ENCODE measurements around the gene TEAD2.
A peak's percentile ranks its signal among the peaks of the same experiment; 100 is the strongest.

The TEAD2 gene

DNA sequence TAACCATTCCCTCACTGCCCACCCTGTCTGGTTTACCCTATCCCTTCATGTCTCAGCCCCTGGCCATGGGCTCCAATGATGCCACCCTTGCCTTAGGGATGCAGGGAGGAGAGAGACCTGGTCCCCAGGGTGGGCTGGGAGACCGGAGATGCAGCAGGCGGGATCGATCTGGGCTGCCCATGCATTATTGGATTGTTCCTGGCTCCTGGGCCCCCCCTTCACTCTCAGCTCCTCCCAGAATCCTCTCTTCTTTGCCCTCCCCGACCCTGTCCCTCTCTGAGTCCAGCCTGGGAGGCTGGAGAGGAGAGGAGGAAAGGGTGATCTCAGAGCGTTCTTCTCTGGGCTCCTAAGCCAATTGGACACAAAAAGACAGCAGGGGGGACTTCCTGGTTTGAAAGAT is 31.7 kb upstream of the TEAD2 start:
- Histone ChIP-seq H3K4me1 (ENCODE audit: control extremely low read depth in 1 of 4, control insufficient read depth in 4 of 4, insufficient read depth in 4 of 4, low read length in 3 of 4) (peaks cover 0 to 10% (median 7%) of the 10 kb centered on the region in 4 experiments), H3K36me3 (ENCODE audit: control insufficient read depth in 4 of 4, insufficient read depth in 4 of 4, low read length in 3 of 4) (no peaks in the 10 kb centered on the region), H3K9me3 (ENCODE audit: control extremely low read depth in 1 of 5, control insufficient read depth in 4 of 5, insufficient read depth in 2 of 5, low read depth in 1 of 5, low read length in 4 of 5) (no peaks in the 10 kb centered on the region), H3K4me3 (ENCODE audit: control insufficient read depth in 1 of 7, extremely low read depth in 1 of 7, insufficient read depth in 4 of 7, low read depth in 2 of 7, low read length in 6 of 7) (no peak overlapping the region), H3K27me3 (replicated peaks in 2 of 5; ENCODE audit: control insufficient read depth in 4 of 5, insufficient read depth in 5 of 5, low read length in 4 of 5) (peaks cover 0 to 4% (median 0%) of the 10 kb centered on the region in 5 experiments), H3K27ac (ENCODE audit: insufficient read depth in 1 of 2, low read depth in 1 of 2, low read length in 2 of 2, poor library complexity in 1 of 2, severe bottlenecking in 2 of 2) (no peak overlapping the region)
- POLR2A ChIA-PET, result no interaction called here
- no peak for DNase-seq
- no CpG with 5 or more reads among the region's 5 CpGs for WGBS (ENCODE audit: insufficient coverage)
- CTCF ChIA-PET, result interaction anchor here (0.7 to 3.6 kb wide), 6 partner anchors 10 to 79 kb away, joined by 3 to 23 read pairs (median 8); partner anchors contain the start of gene FLT3LG

GRCh38 chr19:49391581-49392399 is 29.6 kb upstream of the TEAD2 start:
- POLR2A ChIA-PET, result interaction anchor here (0.6 kb wide), 1 partner anchor 82 kb away, joined by 4 read pairs; the partner anchor contains the start of gene FLT3LG
- Histone ChIP-seq H3K27ac (ENCODE audit: insufficient read depth in 1 of 2, low read depth in 1 of 2, low read length in 2 of 2, poor library complexity in 1 of 2, severe bottlenecking in 2 of 2) (no peak overlapping the region), H3K9me3 (ENCODE audit: control extremely low read depth in 1 of 5, control insufficient read depth in 4 of 5, insufficient read depth in 2 of 5, low read depth in 1 of 5, low read length in 4 of 5) (no peaks in the 10 kb centered on the region), H3K27me3 (replicated peaks in 2 of 5; ENCODE audit: control insufficient read depth in 4 of 5, insufficient read depth in 5 of 5, low read length in 4 of 5) (peaks cover 0 to 4% (median 0%) of the 10 kb centered on the region in 5 experiments), H3K36me3 (ENCODE audit: control insufficient read depth in 4 of 4, insufficient read depth in 4 of 4, low read length in 3 of 4) (no peaks in the 10 kb centered on the region), H3K4me3 (ENCODE audit: control insufficient read depth in 1 of 7, extremely low read depth in 1 of 7, insufficient read depth in 4 of 7, low read depth in 2 of 7, low read length in 6 of 7) (peak overlapping the region in 1 of 7 experiments; percentile 7), H3K4me1 (ENCODE audit: control extremely low read depth in 1 of 4, control insufficient read depth in 4 of 4, insufficient read depth in 4 of 4, low read length in 3 of 4) (peaks cover 0 to 10% (median 4%) of the 10 kb centered on the region in 4 experiments)
- CTCF ChIA-PET, result interaction anchor here (0.6 to 3.8 kb wide), 20 partner anchors 11 to 290 kb away, joined by 3 to 23 read pairs (median 4); partner anchors contain the start of genes ALDH16A1, FLT3LG and GFY
- DNase-seq, result peak; percentile 74 to 82 (median 78)
- 34% methylated on average over 11 of the region's 14 CpGs for WGBS (ENCODE audit: insufficient coverage)

DNA sequence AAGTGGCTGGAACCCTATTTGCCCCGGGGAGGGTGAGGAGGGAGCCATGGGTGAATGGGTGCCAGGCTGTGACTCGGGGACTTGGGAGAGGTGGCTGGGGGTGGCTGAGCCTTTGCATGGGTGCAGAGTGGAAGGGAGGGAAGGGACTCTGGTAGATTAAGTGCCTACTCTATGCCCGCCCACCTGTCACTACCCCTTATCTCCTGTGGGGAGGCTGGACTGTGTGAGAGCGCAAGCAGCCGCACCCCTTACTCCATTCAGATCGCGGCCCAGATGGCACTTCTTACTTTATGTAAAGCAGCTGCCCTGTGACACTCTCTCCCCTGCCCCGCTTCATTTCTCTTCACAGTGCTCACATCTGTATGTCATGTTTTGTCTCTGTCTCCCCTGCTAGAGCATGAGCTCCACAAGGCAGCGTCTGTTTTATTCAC is 28.7 kb upstream of the TEAD2 start:
- Histone ChIP-seq H3K27ac (ENCODE audit: insufficient read depth in 1 of 2, low read depth in 1 of 2, low read length in 2 of 2, poor library complexity in 1 of 2, severe bottlenecking in 2 of 2) (no peak overlapping the region), H3K36me3 (ENCODE audit: control insufficient read depth in 4 of 4, insufficient read depth in 4 of 4, low read length in 3 of 4) (no peaks in the 10 kb centered on the region), H3K27me3 (replicated peaks in 2 of 5; ENCODE audit: control insufficient read depth in 4 of 5, insufficient read depth in 5 of 5, low read length in 4 of 5) (peaks cover 0 to 4% (median 0%) of the 10 kb centered on the region in 5 experiments), H3K4me3 (ENCODE audit: control insufficient read depth in 1 of 7, extremely low read depth in 1 of 7, insufficient read depth in 4 of 7, low read depth in 2 of 7, low read length in 6 of 7) (no peak overlapping the region), H3K4me1 (ENCODE audit: control extremely low read depth in 1 of 4, control insufficient read depth in 4 of 4, insufficient read depth in 4 of 4, low read length in 3 of 4) (peaks cover 0 to 10% (median 4%) of the 10 kb centered on the region in 4 experiments), H3K9me3 (ENCODE audit: control extremely low read depth in 1 of 5, control insufficient read depth in 4 of 5, insufficient read depth in 2 of 5, low read depth in 1 of 5, low read length in 4 of 5) (no peaks in the 10 kb centered on the region)
- peak in 1 of 3 donors; percentile 23 for DNase-seq
- POLR2A ChIA-PET, result no interaction called here
- CTCF ChIA-PET, result interaction anchor here (0.7 to 3.8 kb wide), 17 partner anchors 9 to 88 kb away, joined by 3 to 23 read pairs (median 4); partner anchors contain the start of genes ALDH16A1, FLT3LG and GFY
- 83% methylated on average over 4 of the region's 9 CpGs for WGBS (ENCODE audit: insufficient coverage)

DNA sequence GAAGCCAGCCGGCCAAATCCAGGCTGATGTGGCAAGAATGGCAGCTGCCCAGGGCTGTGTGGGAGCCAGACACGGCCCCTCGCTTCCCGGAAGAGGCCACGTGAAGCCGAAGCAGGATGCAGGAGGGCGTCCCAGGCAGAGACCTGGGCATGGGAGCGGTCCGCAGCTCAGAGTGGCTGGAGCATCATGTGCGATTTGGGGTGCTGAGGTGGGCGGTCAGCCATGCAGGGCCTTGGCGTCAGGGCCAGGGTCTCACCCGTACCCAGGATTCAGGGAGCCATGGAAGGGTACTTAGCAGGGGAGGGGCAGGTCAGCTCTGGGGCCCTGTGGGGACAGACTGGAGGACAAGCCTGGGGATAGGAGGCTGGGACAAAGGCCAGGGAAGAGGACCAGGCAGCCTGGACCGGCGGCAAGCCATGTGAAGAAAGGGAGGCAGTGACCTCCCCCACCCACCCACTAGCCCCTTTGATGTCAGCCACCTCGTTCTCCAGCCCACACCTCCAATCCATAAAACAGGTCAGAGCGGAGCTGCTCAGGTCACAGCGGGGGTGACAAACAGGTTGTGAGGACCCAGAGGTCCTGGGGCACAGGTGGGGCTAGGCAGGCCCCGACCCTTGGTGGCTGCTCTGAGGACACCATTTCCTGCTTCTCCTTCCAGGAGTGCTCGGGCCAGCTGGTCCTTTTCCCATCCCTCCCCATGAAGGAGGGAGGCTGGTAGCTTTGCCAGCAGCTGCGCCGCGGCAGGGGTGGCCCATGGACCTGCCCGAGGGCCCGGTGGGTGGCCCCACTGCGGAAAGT is 28.1 kb upstream of the TEAD2 start:
- no peak overlapping the region for H3K27ac ChIP-seq (ENCODE audit: insufficient read depth in 1 of 2, low read depth in 1 of 2, low read length in 2 of 2, poor library complexity in 1 of 2, severe bottlenecking in 2 of 2)
- no peaks in the 10 kb centered on the region for H3K36me3 ChIP-seq (ENCODE audit: control insufficient read depth in 4 of 4, insufficient read depth in 4 of 4, low read length in 3 of 4)
- 93% methylated on average over 22 of the region's 26 CpGs for WGBS (ENCODE audit: insufficient coverage)
- CTCF ChIA-PET, result interaction anchor here (0.8 to 3.8 kb wide), 10 partner anchors 10 to 83 kb away, joined by 3 to 23 read pairs (median 7); partner anchors contain the start of genes FLT3LG and GFY
- no peak for DNase-seq
- peaks cover 0 to 10% (median 4%) of the 10 kb centered on the region in 4 experiments for H3K4me1 ChIP-seq (ENCODE audit: control extremely low read depth in 1 of 4, control insufficient read depth in 4 of 4, insufficient read depth in 4 of 4, low read length in 3 of 4)
- peaks cover 0 to 2% (median 0%) of the 10 kb centered on the region in 5 experiments for H3K27me3 ChIP-seq (replicated peaks in 2 of 5; ENCODE audit: control insufficient read depth in 4 of 5, insufficient read depth in 5 of 5, low read length in 4 of 5)
- POLR2A ChIA-PET, result no interaction called here
- no peaks in the 10 kb centered on the region for H3K9me3 ChIP-seq (ENCODE audit: control extremely low read depth in 1 of 5, control insufficient read depth in 4 of 5, insufficient read depth in 2 of 5, low read depth in 1 of 5, low read length in 4 of 5)
- no peak overlapping the region for H3K4me3 ChIP-seq (ENCODE audit: control insufficient read depth in 1 of 7, extremely low read depth in 1 of 7, insufficient read depth in 4 of 7, low read depth in 2 of 7, low read length in 6 of 7)

- peaks cover 0 to 10% (median 4%) of the 10 kb centered on the region in 4 experiments for H3K4me1 ChIP-seq (ENCODE audit: control extremely low read depth in 1 of 4, control insufficient read depth in 4 of 4, insufficient read depth in 4 of 4, low read length in 3 of 4)
- H3K9me3 ChIP-seq (ENCODE audit: control extremely low read depth in 1 of 5, control insufficient read depth in 4 of 5, insufficient read depth in 2 of 5, low read depth in 1 of 5, low read length in 4 of 5), result no peaks in the 10 kb centered on the region
- H3K4me3 ChIP-seq (ENCODE audit: control insufficient read depth in 1 of 7, extremely low read depth in 1 of 7, insufficient read depth in 4 of 7, low read depth in 2 of 7, low read length in 6 of 7), result no peak overlapping the region
- H3K27me3 ChIP-seq (replicated peaks in 2 of 5; ENCODE audit: control insufficient read depth in 4 of 5, insufficient read depth in 5 of 5, low read length in 4 of 5), result peaks cover 0 to 2% (median 0%) of the 10 kb centered on the region in 5 experiments
- no peaks in the 10 kb centered on the region for H3K36me3 ChIP-seq (ENCODE audit: control insufficient read depth in 4 of 4, insufficient read depth in 4 of 4, low read length in 3 of 4)
- ChIA-PET POLR2A (no interaction called here), CTCF (interaction anchor here (3.8 kb wide), 1 partner anchor 81 kb away, joined by 20 read pairs; no protein-coding TSS in a partner anchor)
- WGBS (ENCODE audit: insufficient coverage), result 95% methylated on average over 19 of the region's 20 CpGs
- DNase-seq, result no peak
- no peak overlapping the region for H3K27ac ChIP-seq (ENCODE audit: insufficient read depth in 1 of 2, low read depth in 1 of 2, low read length in 2 of 2, poor library complexity in 1 of 2, severe bottlenecking in 2 of 2)
Measured at GRCh38 chr19:49389406-49389805, 27.2 kb upstream of the TEAD2 start.

GRCh38 chr19:49387936-49388372 is 25.7 kb upstream of the TEAD2 start, which contains the start of gene KASH5:
Gene KASH5 (plus strand): TSS chr19:49388249. CDS start chr19:49390884, 2,635 bp downstream.
- H3K4me3 ChIP-seq (ENCODE audit: control insufficient read depth in 1 of 7, extremely low read depth in 1 of 7, insufficient read depth in 4 of 7, low read depth in 2 of 7, low read length in 6 of 7), result peak within 1 kb of the TSS in 1 of 7 experiments; percentile 10
- peak; percentile 85 to 87 (median 87) for DNase-seq
- no peaks in the 10 kb centered on the region for H3K36me3 ChIP-seq (ENCODE audit: control insufficient read depth in 4 of 4, insufficient read depth in 4 of 4, low read length in 3 of 4)
- 65% methylated on average over 36 of the region's 40 CpGs for WGBS (ENCODE audit: insufficient coverage)
- peaks cover 0 to 2% (median 0%) of the 10 kb centered on the region in 5 experiments for H3K27me3 ChIP-seq (replicated peaks in 2 of 5; ENCODE audit: control insufficient read depth in 4 of 5, insufficient read depth in 5 of 5, low read length in 4 of 5)
- H3K27ac ChIP-seq (ENCODE audit: insufficient read depth in 1 of 2, low read depth in 1 of 2, low read length in 2 of 2, poor library complexity in 1 of 2, severe bottlenecking in 2 of 2), result no peak within 1 kb of the TSS
- H3K9me3 ChIP-seq (ENCODE audit: control extremely low read depth in 1 of 5, control insufficient read depth in 4 of 5, insufficient read depth in 2 of 5, low read depth in 1 of 5, low read length in 4 of 5), result peaks cover 0 to 3% (median 0%) of the 10 kb centered on the region in 5 experiments
- ChIA-PET CTCF (interaction anchor here (1.0 kb wide), 1 partner anchor 38 kb away, joined by 3 read pairs; no protein-coding TSS in a partner anchor), POLR2A (no interaction called here)
- H3K4me1 ChIP-seq (ENCODE audit: control extremely low read depth in 1 of 4, control insufficient read depth in 4 of 4, insufficient read depth in 4 of 4, low read length in 3 of 4), result peaks cover 0 to 10% (median 4%) of the 10 kb centered on the region in 4 experiments

Measured in common myeloid progenitor, CD34-positive (primary cell).